ENCODE data around the gene MYOZ3. TPM values are rescaled to one million over a fixed set of nuclear protein-coding genes. Genes with fewer than 3 reads are reported as not detected.
A peak's percentile ranks its signal among the peaks of the same experiment; 100 is the strongest.

Gene MYOZ3, protein sequence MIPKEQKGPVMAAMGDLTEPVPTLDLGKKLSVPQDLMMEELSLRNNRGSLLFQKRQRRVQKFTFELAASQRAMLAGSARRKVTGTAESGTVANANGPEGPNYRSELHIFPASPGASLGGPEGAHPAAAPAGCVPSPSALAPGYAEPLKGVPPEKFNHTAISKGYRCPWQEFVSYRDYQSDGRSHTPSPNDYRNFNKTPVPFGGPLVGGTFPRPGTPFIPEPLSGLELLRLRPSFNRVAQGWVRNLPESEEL
- not detected in 2 replicates for total RNA-seq (2014; rRNA removed; shearing (Covaris generic))

DNA sequence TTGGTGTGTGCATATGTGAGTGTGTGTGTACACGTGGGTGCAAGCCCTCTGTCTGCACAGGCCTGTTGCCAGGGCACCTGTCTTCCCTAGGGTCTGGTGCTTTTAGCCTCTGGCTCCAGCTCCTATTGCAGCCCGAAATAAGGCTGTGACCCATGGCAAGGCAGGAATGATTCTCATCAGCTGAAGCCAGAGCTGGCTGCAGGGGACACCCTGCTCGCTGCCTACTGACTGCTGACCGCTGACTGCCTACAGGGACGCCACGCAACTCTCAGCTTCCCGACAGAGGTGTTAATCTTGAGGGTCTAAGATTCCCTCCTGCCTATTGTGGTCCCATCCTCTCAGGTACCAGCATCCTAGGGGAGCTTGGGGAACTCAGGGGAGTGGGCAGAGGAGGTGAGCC is at the start of gene MYOZ3:
Gene MYOZ3 (plus strand): TSS at position 166 of the 400 bp plus-strand sequence. CDS start 1,691 bp downstream, outside the sequence.
- in situ Hi-C loops (cut with HindIII; ENCODE audit: low sequenced_read_pairs): no loop called here
- no peak for DNase-seq (ENCODE audit: low spot score)

DNA sequence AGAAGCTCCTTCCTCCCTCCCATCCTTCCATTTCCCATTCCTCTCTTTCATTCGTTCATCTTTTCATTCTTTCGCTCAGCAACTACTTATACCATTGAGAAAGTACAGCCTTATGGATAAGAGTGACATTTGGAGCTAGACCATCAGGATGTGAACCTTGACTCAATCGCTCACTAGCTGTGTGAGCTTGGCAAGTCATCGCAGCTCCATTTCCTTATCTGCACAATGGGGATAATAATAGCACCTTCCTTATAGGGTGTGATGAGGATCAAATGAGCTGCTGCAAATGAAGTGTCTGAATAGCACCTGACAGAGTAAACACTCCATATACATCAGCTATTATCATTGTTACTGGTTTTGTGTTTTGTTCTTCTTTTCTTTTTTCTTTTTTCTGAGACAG is 48.6 kb upstream of the MYOZ3 start:
- DNase-seq (ENCODE audit: low spot score): no peak
- in situ Hi-C loops (cut with HindIII; ENCODE audit: low sequenced_read_pairs): no loop called here

DNA sequence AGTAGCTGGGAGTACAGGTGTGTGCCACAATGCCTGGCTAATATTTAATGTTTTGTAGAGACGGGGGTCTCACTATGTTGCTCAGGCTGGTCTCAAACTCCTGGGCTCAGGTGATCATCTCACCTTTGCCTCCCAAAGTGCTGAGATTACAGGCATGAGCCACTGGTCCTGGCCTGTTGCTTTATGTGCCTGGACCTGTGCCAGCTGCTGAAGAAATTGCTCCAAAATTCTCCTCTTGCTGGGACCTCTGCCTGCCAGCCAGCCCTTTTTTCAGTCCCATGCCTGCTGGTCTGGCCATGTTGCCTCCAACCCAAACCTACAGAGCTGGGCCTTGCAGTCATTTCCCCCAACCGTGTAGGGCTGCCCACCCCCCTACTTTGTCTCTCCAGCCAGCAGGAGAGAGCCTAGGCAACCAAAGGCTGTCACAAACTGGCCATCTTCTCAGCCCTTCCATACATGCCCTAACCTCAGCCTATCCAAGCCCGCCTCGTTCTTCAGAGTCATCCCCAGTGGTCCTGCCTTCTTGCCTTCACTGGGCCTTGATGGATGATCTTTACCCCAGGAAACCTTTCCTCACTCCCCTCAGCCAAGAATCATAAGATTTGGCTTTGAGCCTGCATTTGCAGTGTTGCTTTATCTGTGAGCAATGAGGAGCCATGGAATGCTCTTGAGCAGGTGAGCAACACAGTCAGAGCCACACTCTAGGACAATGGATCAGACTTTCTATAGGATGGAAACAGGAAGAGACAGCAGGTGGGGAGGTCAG is 48.0 kb upstream of the MYOZ3 start:
- DNase-seq (ENCODE audit: low spot score): peak; percentile 37
- in situ Hi-C loops (cut with HindIII; ENCODE audit: low sequenced_read_pairs): no loop called here

DNA sequence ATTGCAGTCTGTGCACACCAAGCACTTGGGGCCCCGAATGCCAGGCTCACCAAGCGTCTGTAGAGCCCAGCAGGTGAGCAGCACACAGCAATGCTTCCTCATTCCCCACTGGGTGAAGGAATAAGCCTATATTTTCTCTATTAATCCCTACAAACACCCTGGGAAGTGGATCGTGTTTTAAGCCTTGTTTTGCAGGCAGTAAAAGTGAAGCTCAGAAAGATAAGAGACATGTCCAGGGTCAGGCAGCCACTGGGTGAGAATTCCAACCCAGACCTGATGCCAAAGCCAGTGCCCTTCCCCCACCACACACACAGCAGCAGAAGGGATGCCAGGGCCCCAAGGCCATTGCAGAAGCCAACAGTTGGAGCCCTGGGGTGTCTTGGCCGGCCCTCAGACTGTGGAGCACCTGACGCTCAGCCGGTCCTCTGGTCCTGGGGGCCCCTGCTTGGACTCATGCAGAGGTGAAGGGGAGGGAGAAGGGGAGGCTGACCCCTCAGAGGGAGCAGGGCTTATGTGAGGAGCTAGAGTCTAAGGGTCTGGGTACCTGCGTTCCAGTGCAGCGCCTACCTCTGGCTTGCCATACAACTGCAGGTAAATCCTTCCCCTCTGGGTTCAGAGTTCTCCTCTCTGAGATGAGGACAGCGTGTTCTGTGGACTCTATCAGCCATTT is 46.9 kb upstream of the MYOZ3 start:
- in situ Hi-C loops (cut with HindIII; ENCODE audit: low sequenced_read_pairs): no loop called here
- DNase-seq (ENCODE audit: low spot score): no peak

DNA sequence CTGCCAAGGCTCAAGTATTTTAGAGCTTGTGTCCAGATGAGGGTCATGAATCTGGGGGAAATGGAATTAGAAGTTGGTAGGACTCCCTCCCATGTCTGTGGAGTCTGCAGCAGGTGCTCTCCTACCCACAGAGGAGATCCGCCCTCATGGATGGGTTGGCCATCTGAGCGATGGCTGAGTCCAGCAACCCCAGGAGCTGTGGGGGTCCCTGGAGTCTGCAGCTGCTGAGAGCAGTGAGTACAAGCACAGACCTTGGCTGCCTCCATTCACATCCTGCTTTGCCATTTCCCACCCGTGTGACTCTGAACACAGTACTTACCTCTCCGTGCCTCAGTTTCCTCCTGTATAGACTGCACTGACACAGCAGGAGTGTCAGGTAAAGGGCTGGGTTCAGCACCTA is 46.4 kb upstream of the MYOZ3 start:
- in situ Hi-C loops (cut with HindIII; ENCODE audit: low sequenced_read_pairs): no loop called here
- no peak for DNase-seq (ENCODE audit: low spot score)

DNA sequence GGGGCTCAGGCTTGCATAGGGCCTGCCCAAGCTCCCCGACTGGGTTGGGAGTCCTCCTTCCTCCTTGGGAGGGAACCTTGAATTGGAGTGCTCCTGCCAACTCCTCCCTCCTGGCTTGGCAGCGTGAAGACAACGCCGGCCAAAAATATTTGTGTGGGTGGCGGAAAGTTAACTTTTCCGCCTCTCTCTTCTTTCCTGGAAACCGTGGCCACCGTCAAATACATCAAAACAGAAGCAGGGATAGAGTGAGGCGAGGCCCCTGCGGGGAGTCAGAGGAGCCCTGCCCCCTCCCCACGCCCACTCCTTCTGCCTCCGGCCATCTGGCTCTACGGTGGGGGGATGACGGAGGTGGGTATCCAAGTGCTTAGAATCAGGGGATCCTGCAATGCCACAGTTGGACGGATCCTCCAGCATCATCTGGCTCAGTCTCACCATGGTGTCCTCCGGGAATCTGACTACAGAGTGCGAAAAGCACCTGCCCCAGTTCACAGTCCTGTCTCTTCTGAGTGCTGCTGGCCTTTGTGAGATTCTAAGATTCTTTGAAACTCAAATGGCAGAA is 45.8 kb upstream of the MYOZ3 start:
- in situ Hi-C loops (cut with HindIII; ENCODE audit: low sequenced_read_pairs): no loop called here
- DNase-seq (ENCODE audit: low spot score): no peak

DNA sequence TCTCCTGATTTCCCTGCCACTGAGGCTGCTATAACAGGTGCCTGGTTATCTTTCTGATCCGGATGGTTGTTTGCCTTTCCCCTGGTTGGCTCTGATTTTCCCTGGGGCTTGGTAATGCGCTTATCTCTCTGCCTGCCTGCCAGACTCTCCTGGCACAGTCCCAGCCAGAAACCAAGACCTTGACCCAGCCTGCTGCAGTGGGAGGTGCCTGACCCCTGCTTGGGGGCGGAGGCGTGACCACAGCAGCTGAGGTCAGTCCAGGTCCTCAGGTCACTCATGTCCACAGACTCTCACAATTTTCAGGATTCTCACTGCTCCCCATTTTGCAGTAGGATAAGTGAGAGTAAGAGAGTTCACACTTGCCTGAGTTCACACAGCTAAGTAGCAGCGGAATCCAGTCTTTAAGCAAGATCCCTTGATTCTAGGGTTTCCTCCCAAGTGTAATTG is 45.0 kb upstream of the MYOZ3 start:
- in situ Hi-C loops (cut with HindIII; ENCODE audit: low sequenced_read_pairs): no loop called here
- no peak for DNase-seq (ENCODE audit: low spot score)

DNA sequence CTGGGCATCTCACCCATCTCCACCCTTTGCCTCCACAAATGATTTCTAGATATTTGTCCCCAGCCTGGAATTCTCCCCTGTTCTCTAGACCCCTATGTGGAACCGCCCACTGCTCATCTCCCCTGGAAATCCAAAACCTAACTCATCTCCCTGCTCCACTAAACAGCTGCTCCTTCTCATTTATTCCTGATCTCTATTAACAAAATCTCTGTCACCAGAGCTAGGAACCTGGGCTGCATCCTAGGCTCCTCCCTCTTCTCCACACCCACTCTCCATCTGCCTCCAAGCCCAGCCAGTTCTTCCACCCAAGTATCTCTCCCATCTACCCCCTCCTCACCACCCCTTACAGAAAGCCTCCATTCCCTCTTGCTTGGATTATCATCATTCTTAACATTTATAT is 44.5 kb upstream of the MYOZ3 start:
- DNase-seq (ENCODE audit: low spot score): no peak
- in situ Hi-C loops (cut with HindIII; ENCODE audit: low sequenced_read_pairs): no loop called here

DNA sequence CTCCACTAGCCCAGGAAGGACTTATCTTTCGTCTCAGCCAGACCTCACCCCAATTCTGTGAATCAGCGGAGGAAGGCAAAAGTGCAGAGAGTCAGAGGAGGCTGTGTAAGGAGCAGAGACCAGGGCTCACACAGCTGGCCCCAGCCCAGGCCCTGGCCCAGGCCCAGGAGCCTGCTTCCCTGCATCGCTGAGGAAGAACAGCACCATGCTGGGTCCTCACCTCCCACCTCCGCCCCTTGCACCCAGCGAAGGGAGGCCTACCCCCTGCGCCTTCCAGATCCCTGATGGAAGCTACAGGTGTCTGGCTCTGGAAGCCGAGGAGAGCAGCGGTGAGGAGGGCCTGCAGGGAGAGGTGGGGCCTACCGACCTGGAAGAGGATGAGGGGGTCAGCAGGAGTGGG is 42.9 kb upstream of the MYOZ3 start:
- no peak for DNase-seq (ENCODE audit: low spot score)
- in situ Hi-C loops (cut with HindIII; ENCODE audit: low sequenced_read_pairs): no loop called here

DNA sequence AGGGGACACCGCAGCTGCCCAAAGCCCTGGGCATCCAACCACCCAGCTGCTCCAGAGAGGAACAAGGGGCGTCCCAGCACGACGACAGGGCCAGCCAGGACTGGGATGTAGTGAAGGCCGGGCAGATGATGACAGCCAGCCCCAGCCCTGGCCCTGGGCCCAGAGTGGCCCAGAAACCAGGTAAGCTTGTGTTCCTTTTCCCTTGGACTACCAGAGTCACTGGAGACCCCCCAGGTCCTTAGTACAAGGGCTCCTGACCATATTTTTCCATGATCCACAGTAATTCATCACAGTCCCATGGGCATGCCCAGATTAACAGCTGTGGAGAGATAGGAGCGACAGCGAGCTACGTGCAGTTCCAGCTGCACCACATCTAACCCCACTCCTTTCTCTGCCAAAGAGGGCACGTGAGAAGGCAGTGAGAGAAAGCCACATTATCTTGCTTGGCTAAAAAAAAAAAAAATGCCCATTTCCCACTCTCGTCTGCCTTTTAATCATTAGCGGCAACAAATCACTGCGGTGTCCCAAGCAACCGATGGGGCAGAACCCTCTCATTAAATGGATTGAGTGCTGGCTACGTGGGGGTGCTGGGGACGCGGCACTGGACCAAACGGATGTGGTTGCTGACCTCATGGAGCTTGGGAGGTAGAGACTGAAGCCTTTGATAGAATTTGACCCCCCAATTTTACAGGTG is 42.3 kb upstream of the MYOZ3 start:
- DNase-seq (ENCODE audit: low spot score): no peak

DNA sequence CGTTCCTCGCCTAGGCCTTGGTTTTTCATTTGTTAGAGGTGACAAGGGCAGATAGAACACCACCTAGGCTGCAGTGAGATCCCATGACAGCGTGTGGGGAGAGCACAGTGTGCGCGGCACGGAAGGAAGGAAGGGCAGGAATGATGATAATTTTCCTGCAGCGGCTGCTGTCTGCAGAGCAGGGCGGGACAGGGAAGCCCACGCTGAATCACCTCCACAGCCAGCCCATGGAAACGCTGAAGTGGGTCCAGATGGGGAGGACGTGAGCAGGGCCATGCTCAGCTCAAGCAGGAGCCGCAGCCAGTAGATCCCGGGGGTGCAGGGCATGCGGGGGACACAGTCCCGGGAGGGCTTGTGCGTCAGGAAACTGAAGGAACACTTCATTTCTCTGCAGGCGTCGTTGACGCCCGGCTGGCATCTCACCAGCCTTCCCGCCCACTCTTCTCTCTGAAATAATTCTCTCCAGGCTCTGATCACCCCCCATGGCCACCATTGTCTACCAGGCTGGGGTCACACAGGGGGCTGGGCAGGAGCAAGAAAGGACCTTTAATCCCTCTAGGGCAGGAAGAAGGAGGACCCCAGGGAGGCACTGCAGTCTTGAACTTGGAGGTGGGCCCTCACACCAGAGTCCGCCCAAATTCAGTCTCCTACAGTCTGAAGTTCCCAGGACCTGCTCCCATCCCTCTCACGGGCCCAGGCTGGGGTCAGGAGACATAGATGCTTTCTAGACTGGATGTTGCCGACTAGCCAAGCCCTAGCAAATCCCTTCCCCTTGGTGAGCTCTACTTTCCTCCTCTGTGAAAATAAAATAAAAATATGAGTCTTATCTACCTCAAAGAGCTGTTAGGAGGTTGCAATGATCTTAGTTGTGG is 41.5 kb upstream of the MYOZ3 start:
- in situ Hi-C loops (cut with HindIII; ENCODE audit: low sequenced_read_pairs): no loop called here
- DNase-seq (ENCODE audit: low spot score): no peak

More for the DNA sequence above, 42.3 kb upstream of the MYOZ3 start:
- in situ Hi-C loops (cut with HindIII; ENCODE audit: low sequenced_read_pairs): no loop called here

DNA sequence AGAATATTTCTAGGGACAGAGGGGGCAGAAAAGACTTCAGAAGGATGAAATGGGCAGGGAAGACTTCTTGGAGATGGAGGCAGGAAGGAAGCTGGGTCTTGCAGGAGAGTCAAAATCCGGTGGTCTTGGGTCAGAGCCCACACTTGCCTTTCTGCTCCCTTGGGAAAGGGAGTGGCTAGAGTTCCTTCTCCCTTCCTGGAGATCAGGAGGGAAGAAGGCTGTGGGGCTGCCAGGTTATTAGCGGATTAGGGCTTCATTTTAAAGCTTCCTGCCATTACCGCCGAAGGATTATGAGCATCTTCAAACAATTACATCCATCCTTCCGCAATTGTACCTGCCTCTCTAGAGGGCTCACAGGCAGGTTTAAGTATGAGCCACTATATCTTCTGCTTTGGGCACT is 39.8 kb upstream of the MYOZ3 start:
- in situ Hi-C loops (cut with HindIII; ENCODE audit: low sequenced_read_pairs): no loop called here
- DNase-seq (ENCODE audit: low spot score): no peak

DNA sequence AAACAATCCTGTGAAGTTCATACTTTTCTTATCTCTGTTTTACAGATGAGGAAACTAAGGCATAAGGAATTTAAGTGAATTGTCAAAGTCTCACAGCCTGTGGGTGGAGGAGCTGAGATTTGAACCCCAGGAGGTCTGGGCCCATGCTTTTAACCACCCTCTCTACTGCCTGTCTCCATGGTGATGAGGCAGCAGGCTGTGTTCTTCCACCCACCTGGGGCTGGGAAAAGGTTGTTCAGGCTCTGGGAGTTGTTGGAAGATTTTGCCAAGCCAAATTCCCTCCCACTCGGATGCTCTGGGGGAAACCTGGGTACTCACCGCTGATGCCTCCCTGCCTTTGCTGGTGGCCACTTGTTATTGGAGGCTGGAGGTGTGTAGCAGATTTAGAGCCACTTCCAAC is 38.9 kb upstream of the MYOZ3 start:
- DNase-seq (ENCODE audit: low spot score): no peak
- in situ Hi-C loops (cut with HindIII; ENCODE audit: low sequenced_read_pairs): no loop called here

DNA sequence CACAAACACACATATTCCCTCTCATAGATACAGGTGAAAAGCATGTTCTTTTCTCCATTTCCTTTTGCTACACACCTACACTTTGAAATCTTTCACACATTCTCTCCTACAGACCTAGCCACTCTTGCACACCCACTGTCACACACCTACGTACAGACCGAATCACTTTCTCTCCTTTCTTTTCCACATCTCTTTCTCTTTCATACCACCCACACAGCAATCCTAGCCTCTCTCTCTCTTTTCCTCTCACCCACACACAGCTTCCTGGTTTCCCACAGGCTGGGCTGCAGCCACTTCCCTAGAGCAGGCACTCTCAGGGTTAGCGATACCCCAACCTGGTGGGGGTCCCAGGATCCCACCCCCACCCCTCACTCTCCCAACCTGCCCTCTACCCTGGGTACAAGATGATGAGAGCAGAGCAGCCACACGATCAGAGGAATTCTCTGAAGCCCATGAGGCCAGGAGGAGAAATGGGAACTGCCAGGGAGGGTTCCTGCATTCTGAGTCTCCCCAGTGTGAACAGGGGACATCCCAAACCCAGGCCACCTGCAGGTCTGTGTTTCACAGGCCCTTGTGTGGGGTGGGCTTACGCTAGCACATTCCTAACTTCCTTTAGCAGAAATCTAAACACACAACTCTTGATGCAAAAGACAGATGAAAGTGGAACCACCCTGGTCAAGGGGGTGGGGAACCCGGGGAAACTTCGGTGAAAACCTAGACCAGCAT is 37.7 kb upstream of the MYOZ3 start:
- DNase-seq (ENCODE audit: low spot score): no peak
- in situ Hi-C loops (cut with HindIII; ENCODE audit: low sequenced_read_pairs): no loop called here

DNA sequence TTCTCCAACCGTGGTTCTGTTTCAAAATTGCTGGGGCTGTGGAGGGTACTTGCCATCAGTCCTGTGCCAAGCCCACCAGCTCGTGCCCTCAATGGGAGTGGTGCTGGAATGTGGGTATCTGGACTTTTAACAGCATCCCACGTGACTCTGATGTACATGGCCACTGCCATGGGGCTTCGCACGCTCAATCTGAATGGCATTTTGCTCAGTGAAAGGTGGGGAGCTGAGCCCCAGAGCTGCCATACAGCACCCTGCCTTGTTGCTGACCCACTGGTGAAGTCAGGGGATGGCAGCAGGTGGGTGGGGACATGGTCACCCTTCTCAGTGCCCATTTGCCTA is 37.2 kb upstream of the MYOZ3 start:
- in situ Hi-C loops (cut with HindIII; ENCODE audit: low sequenced_read_pairs): no loop called here
- DNase-seq (ENCODE audit: low spot score): no peak

DNA sequence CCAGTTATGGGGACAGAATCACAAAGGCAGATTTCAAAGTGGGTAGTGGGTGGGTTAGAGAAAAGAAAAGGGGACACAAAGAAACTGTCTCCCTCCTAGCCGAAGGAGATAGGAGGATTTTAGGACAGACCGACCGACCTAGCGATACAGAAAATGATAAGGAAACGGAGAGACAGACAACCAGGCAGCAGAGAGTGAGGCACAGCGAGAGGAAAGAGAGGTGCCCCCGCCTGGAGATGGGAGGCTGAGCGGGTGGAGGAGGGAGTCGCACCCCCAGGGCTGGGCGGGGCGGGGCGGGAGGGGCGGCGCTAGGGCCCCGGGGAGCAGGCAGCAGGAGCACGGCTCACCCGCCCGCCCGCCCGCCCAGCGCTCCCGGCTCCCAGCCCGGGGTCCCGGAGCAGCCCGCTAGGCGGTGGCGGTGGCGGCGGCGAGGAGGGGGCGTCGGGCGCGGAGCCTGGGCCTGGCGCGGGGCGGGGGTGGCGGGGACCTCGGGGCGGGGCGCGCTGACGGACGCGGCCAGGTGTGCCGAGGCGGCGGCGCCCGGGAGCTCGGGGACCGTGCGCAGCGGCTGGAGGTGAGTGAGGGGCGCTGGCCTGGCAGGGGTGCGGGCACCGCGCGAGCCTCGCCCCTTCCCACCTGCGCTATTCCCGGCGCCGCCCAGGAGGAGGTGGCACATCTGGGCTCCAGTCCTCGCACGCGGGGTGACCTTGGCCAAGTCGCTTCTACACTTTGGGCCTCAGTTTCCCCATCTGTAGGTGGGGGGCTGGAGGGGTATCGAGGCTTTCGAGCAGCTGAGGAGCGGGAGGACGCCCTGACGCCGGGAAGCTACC is 36.5 kb upstream of the MYOZ3 start:
- peak; percentile 37 for DNase-seq (ENCODE audit: low spot score)

DNA sequence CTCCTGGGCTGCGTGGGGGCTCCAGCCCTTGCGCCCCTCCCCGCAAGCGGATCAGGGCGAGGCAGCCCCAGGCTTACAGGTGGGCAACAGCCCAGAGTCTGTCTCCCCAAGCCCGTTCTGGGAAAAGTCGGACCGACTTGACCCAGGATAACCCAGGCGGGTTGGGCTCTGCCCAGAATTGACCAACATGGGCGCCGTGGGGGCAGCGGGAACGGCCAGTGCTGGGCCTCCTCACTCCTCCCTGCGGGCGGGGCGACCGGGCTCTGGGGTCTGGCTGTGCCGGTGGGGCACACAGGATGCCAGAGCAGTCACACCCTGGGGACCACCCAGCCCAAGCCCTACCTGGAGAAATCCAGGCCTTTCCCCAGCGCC is 35.9 kb upstream of the MYOZ3 start:
- in situ Hi-C loops (cut with HindIII; ENCODE audit: low sequenced_read_pairs): no loop called here
- DNase-seq (ENCODE audit: low spot score): no peak

More for the DNA sequence above, 36.5 kb upstream of the MYOZ3 start:
- in situ Hi-C loops (cut with HindIII; ENCODE audit: low sequenced_read_pairs): no loop called here
